HG02981 (cell line): ENCODE results near the gene CFAP298.
"Not testable (repeated sequence)": the region's sequence is repeated elsewhere in the genome, so short reads cannot be mapped to it uniquely, and the experiment has no call there.

ENCODE experiments used
- ATAC-seq: cut with Tn5 transposase; IDR thresholded peaks from one replicate; pipeline ENCODE4 v1.9.1; 2021; ENCODE audit warnings: mild to moderate bottlenecking, moderate library complexity; ENCODE audit not compliant: unreplicated experiment

Gene CFAP298

DNA sequence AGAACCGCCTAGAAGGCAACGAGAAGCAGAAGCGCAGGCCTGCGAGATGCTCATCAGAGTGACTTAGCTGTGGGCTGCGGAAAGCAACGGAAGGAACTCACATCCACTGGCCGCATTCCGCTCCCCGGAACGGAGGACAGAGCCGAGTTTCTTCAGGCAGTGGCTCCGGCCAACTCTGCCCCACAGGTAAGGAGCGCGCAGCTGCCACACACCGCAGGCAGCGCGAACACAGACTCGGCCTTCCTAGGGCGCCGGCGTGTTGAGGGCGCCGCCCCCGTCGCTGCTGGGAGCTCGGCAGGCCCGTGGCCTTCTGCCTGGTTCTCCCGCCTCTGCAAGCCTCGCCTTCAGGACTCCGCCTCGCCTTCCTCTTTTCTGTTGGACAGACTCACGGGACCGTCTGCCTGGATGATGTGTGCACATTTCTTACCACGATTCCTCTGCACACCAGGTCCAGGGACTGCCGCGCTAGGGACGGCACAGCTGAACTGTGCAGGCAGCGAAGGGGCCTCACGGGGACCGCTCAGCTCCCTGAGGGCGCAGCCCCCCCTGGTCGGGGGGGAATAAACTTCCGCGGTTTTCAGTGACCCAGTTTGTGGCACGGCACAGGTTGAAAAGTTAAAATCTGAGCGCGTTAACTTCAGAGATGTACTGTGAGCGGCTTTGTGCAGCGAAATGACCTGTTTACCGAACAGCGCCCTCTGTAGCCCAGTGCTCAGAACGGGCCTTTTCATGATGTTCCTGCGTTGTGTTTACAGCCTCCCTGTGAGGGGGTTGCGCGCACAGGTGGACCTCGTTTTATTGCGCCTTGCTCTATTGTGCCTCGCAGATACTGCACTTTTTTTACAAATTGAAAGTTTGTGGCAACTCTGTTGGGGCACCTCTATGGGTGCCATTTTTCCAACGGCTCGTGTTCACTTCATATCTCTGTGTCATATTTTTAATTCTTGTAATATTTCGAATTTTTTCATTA lies 42.6 kb downstream of the CFAP298 start:
- ATAC-seq = peak; percentile 87

DNA sequence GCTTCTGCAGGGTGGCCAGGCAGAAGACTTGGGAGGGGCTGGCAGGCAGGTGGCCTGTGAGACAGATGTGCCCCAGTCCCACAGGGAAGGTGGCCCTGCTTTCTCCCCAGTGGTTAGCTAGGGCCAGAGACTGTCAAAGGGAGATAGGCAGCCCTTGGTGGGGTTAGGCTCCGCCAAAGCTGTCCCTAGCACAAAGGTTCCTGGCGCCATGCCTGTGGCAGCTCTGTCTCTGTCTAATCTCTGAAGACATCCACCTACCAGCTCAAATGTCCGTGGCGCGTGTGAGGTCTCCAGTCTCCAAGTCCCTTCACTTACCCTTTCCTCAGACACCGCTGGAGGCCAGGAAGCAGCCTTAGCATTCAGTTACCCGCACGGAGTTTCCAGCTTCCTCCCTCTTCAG lies 44.6 kb downstream of the CFAP298 start:
- no peak for ATAC-seq

DNA sequence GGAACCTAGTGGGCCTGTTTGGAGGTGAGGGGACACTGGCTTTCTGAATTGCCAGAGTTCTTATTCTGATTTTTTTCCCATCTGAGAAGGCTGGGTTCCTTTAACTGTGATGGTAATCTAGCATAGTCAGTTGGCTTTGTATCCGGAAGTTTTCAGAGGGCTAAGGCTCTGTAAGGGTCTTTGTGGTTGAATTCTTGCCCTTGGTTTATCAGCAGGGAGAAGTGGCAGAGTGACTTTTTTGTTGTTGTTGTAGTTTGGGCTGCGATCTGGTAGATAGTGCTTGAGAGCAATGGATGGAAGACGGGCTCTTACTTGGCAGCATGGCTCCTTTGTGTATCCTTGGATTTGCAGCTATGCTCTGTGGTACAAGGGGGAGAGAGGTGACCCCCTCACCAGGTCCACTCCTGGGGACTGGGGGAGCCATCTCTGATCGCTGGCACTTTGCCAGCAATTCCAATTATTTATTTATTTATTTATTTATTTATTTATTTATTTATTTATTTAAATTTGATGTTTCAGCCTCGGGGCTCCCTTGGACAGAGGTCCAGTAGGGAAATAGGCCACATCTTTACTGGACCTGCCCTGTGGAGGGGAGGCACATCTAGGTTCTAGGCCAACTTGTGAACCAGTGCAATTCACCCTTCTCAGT lies 45.3 kb downstream of the CFAP298 start:
- ATAC-seq = no peak

DNA sequence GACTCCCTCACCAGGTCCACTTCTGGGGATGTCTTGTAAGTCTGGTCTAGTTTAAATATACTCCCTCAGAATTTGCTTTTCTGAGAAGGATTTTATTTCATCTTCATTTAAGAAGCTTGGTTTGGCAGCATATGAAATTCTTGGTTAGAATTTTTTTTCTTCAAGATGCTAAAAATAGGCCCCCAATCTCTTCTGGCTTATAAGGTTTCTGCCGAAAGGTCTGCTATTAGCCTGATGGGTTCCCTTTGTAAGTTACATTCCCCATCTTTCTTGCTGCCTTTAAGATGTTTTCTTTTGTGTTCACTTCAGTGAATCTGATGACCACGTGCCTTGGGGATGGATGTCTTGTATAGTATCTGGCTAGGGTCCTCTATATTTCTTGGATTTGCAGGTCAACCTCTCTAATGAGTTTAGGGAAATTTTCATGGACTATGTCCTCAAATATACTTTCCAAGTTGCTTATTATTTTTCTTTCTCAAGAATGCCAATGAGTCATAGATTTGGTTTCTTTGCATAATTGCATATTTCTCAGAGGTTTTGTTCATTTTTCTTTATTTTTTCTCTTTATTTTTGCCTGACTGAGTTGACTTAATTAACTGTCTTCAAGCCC lies 46.2 kb downstream of the CFAP298 start:
- ATAC-seq = no peak

GRCh38 chr21:32562915-32563314 lies 49.3 kb downstream of the CFAP298 start:
- no peak for ATAC-seq

DNA sequence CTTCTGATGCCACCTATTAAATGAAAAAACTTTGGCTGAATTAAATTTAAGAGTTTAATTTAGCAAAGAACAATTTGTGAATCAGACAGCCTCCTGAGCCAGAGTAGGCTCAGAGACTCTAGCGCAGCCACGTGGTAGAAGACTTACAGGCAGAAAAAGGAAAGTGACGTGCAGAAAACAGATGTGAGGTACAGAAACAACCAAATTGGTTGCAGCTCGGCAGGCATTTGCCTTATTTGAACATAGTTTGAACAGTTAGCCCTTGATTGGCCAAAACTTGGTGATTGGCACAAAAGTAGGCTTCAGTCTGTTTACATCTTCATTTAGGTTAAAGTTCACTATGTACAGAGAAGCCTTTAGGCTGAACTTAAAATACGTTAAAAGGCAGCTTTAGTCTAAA lies 49.8 kb downstream of the CFAP298 start:
- ATAC-seq = no peak

- ATAC-seq = not testable (repeated sequence)
Measured at GRCh38 chr21:32561476-32561875, 50.7 kb downstream of the CFAP298 start.

GRCh38 chr21:32560896-32561295 lies 51.3 kb downstream of the CFAP298 start:
- no peak for ATAC-seq

DNA sequence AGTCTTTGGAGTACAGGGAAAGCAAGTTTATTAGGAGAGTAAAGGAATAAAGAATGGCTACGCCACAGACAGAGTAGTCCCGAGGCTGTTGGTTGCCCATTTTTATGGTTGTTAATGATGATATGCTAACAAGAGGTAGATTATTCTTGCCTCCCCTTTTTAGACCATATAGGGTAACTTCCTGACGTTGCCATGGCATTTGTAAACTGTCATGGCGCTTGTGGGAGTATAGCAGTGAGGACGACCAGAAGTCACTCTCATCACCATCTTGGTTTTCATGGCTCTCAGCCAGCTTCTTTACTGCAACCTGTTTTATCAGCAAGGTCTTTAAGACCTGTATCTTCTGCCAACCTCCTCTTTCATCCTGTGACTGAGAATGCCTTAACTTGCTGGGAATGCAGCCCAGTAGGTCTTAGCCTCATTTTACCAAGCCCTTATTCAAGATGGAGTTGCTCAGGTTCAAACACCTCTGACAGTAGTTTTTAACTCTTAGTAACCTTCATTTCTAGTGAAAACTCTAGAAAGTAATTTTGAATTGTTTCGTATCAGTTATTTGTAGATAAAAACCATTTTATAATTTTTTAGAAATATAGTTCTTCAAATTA lies 53.1 kb downstream of the CFAP298 start:
- ATAC-seq = no peak

DNA sequence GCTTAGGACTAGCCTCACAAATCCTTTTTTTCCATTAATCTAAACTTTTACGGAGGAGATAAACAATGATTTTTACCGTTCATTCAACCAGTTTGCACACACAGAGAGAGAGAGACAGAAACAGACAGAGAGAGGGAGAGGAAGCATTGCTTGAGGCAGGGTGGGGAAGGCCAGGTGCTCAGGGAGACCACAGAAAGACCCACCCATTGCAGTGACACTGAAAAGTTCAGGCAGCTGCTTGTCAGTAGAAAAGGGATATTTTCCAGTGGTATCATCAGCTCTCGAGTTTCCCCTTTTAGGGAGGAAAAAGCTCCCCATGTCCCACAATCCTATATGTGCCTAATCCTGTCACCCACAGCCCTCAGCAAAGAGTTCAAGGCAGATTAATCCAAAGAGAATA lies 54.1 kb downstream of the CFAP298 start:
- ATAC-seq = no peak

GRCh38 chr21:32554832-32555638 lies 57.1 kb downstream of the CFAP298 start:
- ATAC-seq = no peak

DNA sequence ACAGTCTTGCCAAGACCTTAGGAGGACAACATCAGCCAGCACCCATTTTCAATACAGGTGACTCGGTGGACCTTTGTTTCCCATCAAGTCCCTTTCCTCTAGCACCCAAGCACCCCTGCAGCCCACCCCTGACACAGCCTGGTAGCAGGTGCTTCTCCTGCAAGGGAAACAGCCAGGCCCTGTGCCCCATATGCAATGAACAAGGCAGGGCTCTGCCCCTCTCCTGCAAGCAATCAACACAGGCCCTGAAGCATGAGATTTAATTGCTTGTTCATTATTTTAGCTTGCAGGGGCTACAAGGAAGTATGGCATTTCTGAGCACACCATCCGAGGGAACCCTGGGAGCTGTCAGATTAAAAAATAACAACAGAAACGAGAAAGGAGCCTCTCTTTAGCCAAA lies 62.3 kb downstream of the CFAP298 start:
- ATAC-seq = no peak

GRCh38 chr21:32549440-32549839 lies 62.7 kb downstream of the CFAP298 start:
- no peak for ATAC-seq
